CD4-positive, alpha-beta T cell treated with Interleukin-4 for 4 hours (primary cell): Measurements from ENCODE around the gene CD93.

Experiments used
- DNase-seq: peaks from one replicate; pipeline ENCODE4 v3.0.0-alpha.2; 2020

CD93 gene

GRCh38 chr20:23032056-23032749 lies 53.9 kb downstream of the CD93 start:
- DNase-seq, result no peak

GRCh38 chr20:23031346-23031745 lies 54.8 kb downstream of the CD93 start:
- no peak for DNase-seq
